Measurements from ENCODE around the gene TNIK. TPM values are rescaled to one million over a fixed set of nuclear protein-coding genes. Genes with fewer than 3 reads are reported as not detected.

The TNIK gene
- total RNA-seq, 1 donor from 2014 or later, result 9.3 TPM

- Mint-ChIP-seq H3K36me3 (peaks cover 5% of the 10 kb centered on the region), H3K27ac (no peak overlapping the region), H3K4me3 (no peak overlapping the region), H3K27me3 (ENCODE audit: low read depth) (no peaks in the 10 kb centered on the region), H3K4me1 (peaks cover 19% of the 10 kb centered on the region), H3K9me3 (peaks cover 13% of the 10 kb centered on the region)
- no peak for TF ChIP-seq CTCF (IDR thresholded peaks at IDR 0.05; ENCODE audit: unreplicated experiment)
- no peak for DNase-seq (ENCODE audit: low spot score in 2 of 2, unreplicated experiment in 2 of 2)
These were observed 299.9 kb downstream of the TNIK start for GRCh38 chr3:171160325-171160724.

- Mint-ChIP-seq H3K27me3 (ENCODE audit: low read depth) (no peaks in the 10 kb centered on the region), H3K36me3 (peaks cover 5% of the 10 kb centered on the region), H3K27ac (no peak overlapping the region), H3K9me3 (peaks cover 13% of the 10 kb centered on the region), H3K4me1 (peaks cover 22% of the 10 kb centered on the region), H3K4me3 (no peak overlapping the region)
- TF ChIP-seq CTCF (IDR thresholded peaks at IDR 0.05; ENCODE audit: unreplicated experiment), result no peak
- DNase-seq (ENCODE audit: low spot score in 2 of 2, unreplicated experiment in 2 of 2), result no peak
These were observed 300.4 kb downstream of the TNIK start for GRCh38 chr3:171159822-171160157.

GRCh38 chr3:171159024-171159821 is 301.0 kb downstream of the TNIK start:
- peaks cover 13% of the 10 kb centered on the region for H3K9me3 Mint-ChIP-seq
- H3K4me3 Mint-ChIP-seq, result no peak overlapping the region
- no peak for TF ChIP-seq CTCF (IDR thresholded peaks at IDR 0.05; ENCODE audit: unreplicated experiment)
- H3K4me1 Mint-ChIP-seq, result peaks cover 21% of the 10 kb centered on the region
- no peak for DNase-seq (ENCODE audit: low spot score in 2 of 2, unreplicated experiment in 2 of 2)
- H3K27me3 Mint-ChIP-seq (ENCODE audit: low read depth), result no peaks in the 10 kb centered on the region
- peaks cover 5% of the 10 kb centered on the region for H3K36me3 Mint-ChIP-seq
- H3K27ac Mint-ChIP-seq, result no peak overlapping the region

GRCh38 chr3:171157980-171158379 is 302.2 kb downstream of the TNIK start:
- peaks cover under 1% of the 10 kb centered on the region for H3K27me3 Mint-ChIP-seq (ENCODE audit: low read depth)
- DNase-seq (ENCODE audit: low spot score in 2 of 2, unreplicated experiment in 2 of 2), result no peak
- H3K9me3 Mint-ChIP-seq, result peaks cover 11% of the 10 kb centered on the region
- H3K4me1 Mint-ChIP-seq, result peaks cover 15% of the 10 kb centered on the region
- H3K27ac Mint-ChIP-seq, result no peak overlapping the region
- TF ChIP-seq CTCF (IDR thresholded peaks at IDR 0.05; ENCODE audit: unreplicated experiment), result no peak
- peaks cover 4% of the 10 kb centered on the region for H3K36me3 Mint-ChIP-seq
- H3K4me3 Mint-ChIP-seq, result no peak overlapping the region

GRCh38 chr3:171157286-171157685 is 302.9 kb downstream of the TNIK start:
- TF ChIP-seq CTCF (IDR thresholded peaks at IDR 0.05; ENCODE audit: unreplicated experiment), result no peak
- H3K4me1 Mint-ChIP-seq, result peaks cover 15% of the 10 kb centered on the region
- no peak overlapping the region for H3K4me3 Mint-ChIP-seq
- H3K9me3 Mint-ChIP-seq, result peaks cover 4% of the 10 kb centered on the region
- peaks cover 1% of the 10 kb centered on the region for H3K27me3 Mint-ChIP-seq (ENCODE audit: low read depth)
- no peaks in the 10 kb centered on the region for H3K36me3 Mint-ChIP-seq
- no peak overlapping the region for H3K27ac Mint-ChIP-seq
- DNase-seq (ENCODE audit: low spot score in 2 of 2, unreplicated experiment in 2 of 2), result no peak

All from mesothelial cell of epicardium (in vitro differentiated cells).